ENCODE data around the gene IL1R1.

IL1R1 gene

GRCh38 chr2:102209474-102209873 lies 66.9 kb downstream of the IL1R1 start:
- no peak for DNase-seq

- no peak for DNase-seq
Observed at GRCh38 chr2:102217032-102217431, 74.5 kb downstream of the IL1R1 start.

- no peak for DNase-seq
Observed at GRCh38 chr2:102224824-102225739, 82.5 kb downstream of the IL1R1 start.

- no peak for DNase-seq
Observed at GRCh38 chr2:102226171-102226570, 83.6 kb downstream of the IL1R1 start.

- DNase-seq: no peak
Observed at GRCh38 chr2:102226612-102227391, 84.3 kb downstream of the IL1R1 start.

GRCh38 chr2:102229141-102229769 lies 86.7 kb downstream of the IL1R1 start:
- no peak for DNase-seq

All from activated CD4-positive, alpha-beta T cell treated with anti-CD3 and anti-CD28 coated beads, Interleukin-2, Interleukin-6, amounts not matched to agents 100 ng/mL and 50 ng/mL, durations not matched to agents 16 hours and 8 hours (primary cell).